MCF 10A (cell line): ENCODE data around the gene SUMO4. TPM values are rescaled to one million over a fixed set of nuclear protein-coding genes. Genes with fewer than 3 reads are reported as not detected.

ENCODE experiments used
- BruUV-seq: library from RNA; stranded (reverse); fragments of 400-500 nt; replicated peaks from 2 replicates; lab custom pipeline; 2021; lab: Mats Ljungman, UMichigan
- CTCF ChIA-PET: fragments of 300-600 bp; sonication (Branson Sonifier 250); formaldehyde crosslinking; extraction: SDS; loops from one replicate; lab custom pipeline; 2021; ENCODE audit warnings: antibody characterized with exemption, inconsistent platforms; lab: Yijun Ruan, JAX
- POLR2A ChIA-PET: fragments of 300-600, 350-650 bp; sonication (Branson Sonifier 250); formaldehyde crosslinking; extraction: SDS; loops from one replicate; lab custom pipeline; 2020; ENCODE audit warnings: antibody characterized with exemption, inconsistent platforms; lab: Yijun Ruan, JAX
- DNase-seq: peaks from one replicate; pipeline ENCODE4 v3.0.0-alpha.2; 2018; ENCODE audit not compliant: unreplicated experiment
- H3K27ac Mint-ChIP-seq: one replicate; pipeline ENCODE4 v1.8.0; 2022; ENCODE audit warnings: mild to moderate bottlenecking, low read depth, mixed read lengths; ENCODE audit not compliant: unreplicated experiment
- H3K27me3 Mint-ChIP-seq: one replicate; pipeline ENCODE4 v1.8.0; 2022; ENCODE audit warnings: mixed read lengths; ENCODE audit not compliant: insufficient read depth, unreplicated experiment
- H3K36me3 Mint-ChIP-seq: one replicate; pipeline ENCODE4 v1.8.0; 2022; ENCODE audit warnings: mild to moderate bottlenecking, moderate library complexity, mixed read lengths; ENCODE audit not compliant: insufficient read depth, unreplicated experiment
- H3K4me1 Mint-ChIP-seq: one replicate; pipeline ENCODE4 v1.8.0; 2022; ENCODE audit warnings: mixed read lengths; ENCODE audit not compliant: insufficient read depth, unreplicated experiment
- H3K4me3 Mint-ChIP-seq: one replicate; pipeline ENCODE4 v1.8.0; 2022; ENCODE audit warnings: mild to moderate bottlenecking, moderate library complexity, mixed read lengths; ENCODE audit not compliant: unreplicated experiment
- H3K9me3 Mint-ChIP-seq: one replicate; pipeline ENCODE4 v1.8.0; 2022; ENCODE audit warnings: mixed read lengths; ENCODE audit not compliant: unreplicated experiment
- CTCF ChIP-seq: fragments of 200-600 bp; IDR thresholded peaks from one replicate; pipeline ENCODE4 v1.8.0; 2022; ENCODE audit warnings: antibody characterized with exemption, mild to moderate bottlenecking; ENCODE audit not compliant: unreplicated experiment
- intact Hi-C: fragments of 100-400 bp; cut with micrococcal nuclease; formaldehyde crosslinking; loops from 2 replicates; pipeline ENCODE4 v1.14.1; 2022
- total RNA-seq: library from RNA; stranded (reverse); gene quantifications from 2 replicates; pipeline ENCODE4 v1.2.3, GENCODE V29; 2022

The SUMO4 gene
- total RNA-seq, 1 experiment from 2014 or later = 2.1 TPM

GRCh38 chr6:149364557-149364956 lies 35.5 kb upstream of the SUMO4 start:
- ChIA-PET POLR2A (interaction anchor here (1.1 kb wide), 1 partner anchor 13 kb away, joined by 3 read pairs; no protein-coding TSS in a partner anchor), CTCF (no interaction called here)
- no peak for DNase-seq
- Mint-ChIP-seq H3K4me3 (no peak overlapping the region), H3K4me1 (peaks cover 32% of the 10 kb centered on the region), H3K27me3 (no peaks in the 10 kb centered on the region), H3K9me3 (no peaks in the 10 kb centered on the region), H3K36me3 (peaks cover 14% of the 10 kb centered on the region), H3K27ac (no peak overlapping the region)
- intact Hi-C loops = no loop called here
- no peak for TF ChIP-seq CTCF
- BruUV-seq = no TSS peak

GRCh38 chr6:149365197-149365596 lies 34.9 kb upstream of the SUMO4 start:
- no peak for DNase-seq
- Mint-ChIP-seq H3K4me1 (peaks cover 29% of the 10 kb centered on the region), H3K4me3 (no peak overlapping the region), H3K27me3 (no peaks in the 10 kb centered on the region), H3K27ac (no peak overlapping the region), H3K36me3 (peaks cover 19% of the 10 kb centered on the region), H3K9me3 (no peaks in the 10 kb centered on the region)
- intact Hi-C loops = no loop called here
- no TSS peak for BruUV-seq
- ChIA-PET POLR2A (interaction anchor here (0.6 kb wide), 1 partner anchor 15 kb away, joined by 3 read pairs; no protein-coding TSS in a partner anchor), CTCF (no interaction called here)
- no peak for TF ChIP-seq CTCF

GRCh38 chr6:149366267-149366921 lies 33.7 kb upstream of the SUMO4 start:
- peaks cover 24% of the 10 kb centered on the region for H3K36me3 Mint-ChIP-seq
- H3K27ac Mint-ChIP-seq = no peak overlapping the region
- DNase-seq = no peak
- no peaks in the 10 kb centered on the region for H3K27me3 Mint-ChIP-seq
- ChIA-PET POLR2A (no interaction called here), CTCF (interaction anchor here (0.6 kb wide), 1 partner anchor 33 kb away, joined by 3 read pairs; no protein-coding TSS in a partner anchor)
- H3K9me3 Mint-ChIP-seq = no peaks in the 10 kb centered on the region
- no peak for TF ChIP-seq CTCF
- BruUV-seq = no TSS peak
- peaks cover 30% of the 10 kb centered on the region for H3K4me1 Mint-ChIP-seq
- intact Hi-C loops = no loop called here
- no peak overlapping the region for H3K4me3 Mint-ChIP-seq

GRCh38 chr6:149368065-149368464 lies 32.0 kb upstream of the SUMO4 start:
- ChIA-PET CTCF (no interaction called here), POLR2A (interaction anchor here (0.7 to 1.5 kb wide), 6 partner anchors 9 to 33 kb away, joined by 3 to 8 read pairs (median 3); no protein-coding TSS in a partner anchor)
- no TSS peak for BruUV-seq
- Mint-ChIP-seq H3K27me3 (no peaks in the 10 kb centered on the region), H3K9me3 (no peaks in the 10 kb centered on the region), H3K27ac (no peak overlapping the region), H3K4me3 (no peak overlapping the region), H3K4me1 (peaks cover 23% of the 10 kb centered on the region), H3K36me3 (peaks cover 24% of the 10 kb centered on the region)
- intact Hi-C loops = no loop called here
- no peak for DNase-seq
- TF ChIP-seq CTCF = no peak
